Measurements from ENCODE around the gene STRN.

DNA sequence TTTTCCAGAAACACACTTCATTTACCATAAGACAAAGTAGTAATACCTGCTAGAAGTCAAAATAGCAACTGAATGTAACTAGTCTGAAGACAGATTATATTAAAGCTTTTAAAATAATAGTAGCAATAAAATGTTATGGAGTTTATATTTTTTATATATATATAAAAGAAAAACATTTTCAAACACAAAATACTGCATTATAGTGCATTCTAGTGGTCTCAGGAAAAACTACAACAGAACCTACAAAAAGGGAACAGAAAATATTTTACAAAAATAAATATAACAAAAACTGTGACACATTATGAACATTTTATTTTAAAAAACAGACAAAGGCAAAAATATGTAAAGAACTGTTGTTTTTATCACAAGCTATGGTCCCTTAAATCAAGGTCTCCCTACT is 48.0 kb downstream of the STRN start:
- TF ChIP-seq, protein P1, sequence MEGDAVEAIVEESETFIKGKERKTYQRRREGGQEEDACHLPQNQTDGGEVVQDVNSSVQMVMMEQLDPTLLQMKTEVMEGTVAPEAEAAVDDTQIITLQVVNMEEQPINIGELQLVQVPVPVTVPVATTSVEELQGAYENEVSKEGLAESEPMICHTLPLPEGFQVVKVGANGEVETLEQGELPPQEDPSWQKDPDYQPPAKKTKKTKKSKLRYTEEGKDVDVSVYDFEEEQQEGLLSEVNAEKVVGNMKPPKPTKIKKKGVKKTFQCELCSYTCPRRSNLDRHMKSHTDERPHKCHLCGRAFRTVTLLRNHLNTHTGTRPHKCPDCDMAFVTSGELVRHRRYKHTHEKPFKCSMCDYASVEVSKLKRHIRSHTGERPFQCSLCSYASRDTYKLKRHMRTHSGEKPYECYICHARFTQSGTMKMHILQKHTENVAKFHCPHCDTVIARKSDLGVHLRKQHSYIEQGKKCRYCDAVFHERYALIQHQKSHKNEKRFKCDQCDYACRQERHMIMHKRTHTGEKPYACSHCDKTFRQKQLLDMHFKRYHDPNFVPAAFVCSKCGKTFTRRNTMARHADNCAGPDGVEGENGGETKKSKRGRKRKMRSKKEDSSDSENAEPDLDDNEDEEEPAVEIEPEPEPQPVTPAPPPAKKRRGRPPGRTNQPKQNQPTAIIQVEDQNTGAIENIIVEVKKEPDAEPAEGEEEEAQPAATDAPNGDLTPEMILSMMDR (IDR thresholded peaks at IDR 0.05), result no peak
- no peak for TF ChIP-seq POLR2AphosphoS5 (IDR thresholded peaks at IDR 0.05)

Data from breast epithelium (tissue), 3 donors.